ENCODE measurements around the gene SETBP1. TPM values are rescaled to one million over a fixed set of nuclear protein-coding genes. Genes with fewer than 3 reads are reported as not detected.

The SETBP1 gene
- total and polyA plus RNA-seq, 2 of the 8 experiments (the other 6 are each of a cell fraction or from before 2014, with no cell fraction given) = 2.0 to 6.5 TPM

- H2BK15ac ChIP-seq (ENCODE audit: low read length) = no peak overlapping the region
- H3K4me3 ChIP-seq (ENCODE audit: extremely low read depth in 1 of 4, insufficient read depth in 2 of 4, low read depth in 3 of 4, low read length in 4 of 4) = no peak overlapping the region
- no peak overlapping the region for H2AK5ac ChIP-seq (ENCODE audit: low read depth, low read length)
- DNase-seq (ENCODE audit: low read depth in 1 of 2, low spot score in 2 of 2) (no peak), FAIRE-seq (no peak)
- no peak overlapping the region for H3K4me2 ChIP-seq (ENCODE audit: insufficient read depth in 1 of 2, low read depth in 2 of 2, low read length in 2 of 2)
- no peak overlapping the region for H3K27ac ChIP-seq (ENCODE audit: low read depth, low read length)
- no peak overlapping the region for H2AFZ ChIP-seq (ENCODE audit: low read length)
- TF ChIP-seq RXRA (IDR thresholded peaks at IDR 0.05; ENCODE audit: insufficient read depth, low read depth, low read length) (no peak), POLR2AphosphoS5 (IDR thresholded peaks at IDR 0.05; ENCODE audit: low read depth, low read length) (no peak), GABPA (IDR thresholded peaks at IDR 0.05; ENCODE audit: borderline replicate concordance, insufficient read depth, low read length) (no peak), ATF3 (IDR thresholded peaks at IDR 0.05; ENCODE audit: insufficient read depth, low read depth, low read length) (no peak), USF2 (IDR thresholded peaks at IDR 0.05; ENCODE audit: low read length) (no peak), SIRT6 (IDR thresholded peaks at IDR 0.05; ENCODE audit: low read length) (no peak), CHD1 (IDR thresholded peaks at IDR 0.05; ENCODE audit: low read depth, low read length) (no peak), SUZ12 (IDR thresholded peaks at IDR 0.05; ENCODE audit: low read length) (no peak), YY1 (IDR thresholded peaks at IDR 0.05; ENCODE audit: low read depth, low read length) (no peak), MAX (IDR thresholded peaks at IDR 0.05) (no peak), HDAC2 (IDR thresholded peaks at IDR 0.05; ENCODE audit: borderline replicate concordance in 1 of 2, low read depth in 2 of 2, low read length in 2 of 2) (no peak)
- no peak overlapping the region for H4K8ac ChIP-seq (ENCODE audit: extremely low read depth, insufficient read depth, low read length)
- H2BK12ac ChIP-seq (ENCODE audit: low read depth, low read length) = no peak overlapping the region
- H3K36me3 ChIP-seq (ENCODE audit: control insufficient read depth in 2 of 4, insufficient read depth in 4 of 4, low read length in 3 of 4) = no peaks in the 10 kb centered on the region
- no peak overlapping the region for H3K14ac ChIP-seq (ENCODE audit: insufficient read length)
- H2BK120ac ChIP-seq (replicated peaks; ENCODE audit: low read depth, low read length) = no peak overlapping the region
- 98% methylated on average over 5 of the region's 5 CpGs; no CpG with 5 or more reads in 1 of the 2 experiments for WGBS, 2 experiments (ENCODE audit: extremely low coverage in 1 of 2, insufficient coverage in 1 of 2, insufficient read length in 1 of 2, insufficient replicate concordance in 2 of 2, low coverage in 1 of 2, low lambda C conversion rate in 2 of 2, missing lambda C conversion rate in 1 of 2)
- H2BK20ac ChIP-seq (ENCODE audit: low read length) = no peak overlapping the region
- no peak overlapping the region for H3K23ac ChIP-seq (ENCODE audit: insufficient read length)
- peaks cover 4% of the 10 kb centered on the region; the same call in 1 of the 2 replicates for H3K79me1 ChIP-seq (ENCODE audit: low read depth, low read length)
- CTCF ChIA-PET (ENCODE audit: partially characterized antibody) = interaction anchor here (1.2 kb wide), 1 partner anchor 15 kb away, joined by 3 read pairs; no protein-coding TSS in a partner anchor
- POLR2A ChIA-PET (ENCODE audit: partially characterized antibody) = no interaction called here
- no peaks in the 10 kb centered on the region for H3K27me3 ChIP-seq (replicated peaks in 1 of 4; ENCODE audit: control insufficient read depth in 3 of 4, extremely low read depth in 1 of 4, insufficient read depth in 3 of 4, low read length in 3 of 4)
- no peak overlapping the region for H2BK5ac ChIP-seq (ENCODE audit: low read depth, low read length)
- no peaks in the 10 kb centered on the region for H3K23me2 ChIP-seq (ENCODE audit: low read depth, low read length)
- H3K56ac ChIP-seq (replicated peaks; ENCODE audit: insufficient read length, low read depth, low read length) = no peak overlapping the region
- H3K9me3 ChIP-seq (ENCODE audit: insufficient read depth in 2 of 2, low read depth in 1 of 2, low read length in 1 of 2) = no peaks in the 10 kb centered on the region
- H3K4ac ChIP-seq (replicated peaks; ENCODE audit: insufficient read length, low read depth, low read length) = no peak overlapping the region
- no peak overlapping the region for H3K18ac ChIP-seq (ENCODE audit: extremely low read depth, low read length)
- H3K79me2 ChIP-seq (ENCODE audit: control insufficient read depth in 1 of 2, insufficient read depth in 2 of 2, low read length in 2 of 2) = no peaks in the 10 kb centered on the region
- no peak overlapping the region for H3K9ac ChIP-seq (replicated peaks in 1 of 4; ENCODE audit: extremely low read depth in 1 of 4, low read depth in 3 of 4, low read length in 3 of 4)
- H4K91ac ChIP-seq (replicated peaks; ENCODE audit: insufficient read length, low read length) = no peak overlapping the region
- H4K20me1 ChIP-seq (replicated peaks in 1 of 2; ENCODE audit: control insufficient read depth in 1 of 2, insufficient read depth in 2 of 2, low read length in 2 of 2) = no peaks in the 10 kb centered on the region
- peaks cover 0 to 14% (median 10%) of the 10 kb centered on the region in 4 experiments; a peak in 6 of 7 replicates for H3K4me1 ChIP-seq (replicated peaks in 1 of 4; ENCODE audit: control insufficient read depth in 3 of 4, insufficient read depth in 4 of 4, low read length in 3 of 4)
- H4K5ac ChIP-seq (ENCODE audit: insufficient read length, low read depth, low read length) = no peak overlapping the region
Measured at GRCh38 chr18:44700652-44701051, 20.0 kb downstream of the SETBP1 start.

Data from H1 (cell line).